Measurements from ENCODE around the gene RAB37.

Gene RAB37

GRCh38 chr17:74728702-74729075 lies 8.4 kb upstream of the RAB37 start:
- DNase-seq = no peak

DNA sequence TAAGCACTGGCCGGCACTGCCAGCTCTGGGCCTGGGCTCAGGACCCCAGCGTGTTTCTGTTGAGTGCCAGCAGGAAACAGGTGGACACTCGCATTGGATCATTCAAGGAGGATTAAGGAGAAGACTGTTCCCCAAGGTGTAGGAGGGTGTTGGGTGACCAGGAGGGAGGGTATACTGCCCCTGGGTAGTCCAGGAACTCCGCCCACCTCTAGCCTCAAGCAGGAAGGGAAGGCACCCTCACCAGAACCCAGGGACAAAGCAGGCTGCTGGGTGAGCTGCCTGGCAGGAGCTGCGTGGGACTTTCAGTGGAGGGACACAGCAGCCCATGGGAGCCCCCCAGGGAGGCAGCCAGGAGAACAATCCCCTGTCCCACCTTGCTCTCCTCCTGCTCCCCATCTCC lies 7.7 kb upstream of the RAB37 start:
- no peak for DNase-seq

DNA sequence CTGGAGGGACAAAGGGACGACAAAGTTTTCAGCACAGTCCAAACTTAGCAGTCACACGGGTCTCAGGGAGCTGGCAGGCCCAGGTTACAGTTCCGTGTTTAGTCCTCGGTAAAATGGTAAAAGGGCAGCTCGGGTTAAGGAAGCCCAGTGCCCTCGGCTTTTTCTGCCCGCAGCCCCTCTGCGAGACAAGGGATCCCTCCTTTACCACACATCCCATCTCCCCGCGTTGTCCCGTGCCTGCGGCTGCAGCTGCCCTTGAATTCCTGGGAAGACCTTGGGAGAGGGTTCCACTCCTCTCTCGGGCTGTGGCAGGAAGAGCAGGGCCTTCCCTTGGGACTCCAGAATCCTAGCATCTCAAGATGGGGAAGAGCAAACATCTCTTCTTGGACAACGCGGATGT lies 7.2 kb upstream of the RAB37 start:
- no peak for DNase-seq

DNA sequence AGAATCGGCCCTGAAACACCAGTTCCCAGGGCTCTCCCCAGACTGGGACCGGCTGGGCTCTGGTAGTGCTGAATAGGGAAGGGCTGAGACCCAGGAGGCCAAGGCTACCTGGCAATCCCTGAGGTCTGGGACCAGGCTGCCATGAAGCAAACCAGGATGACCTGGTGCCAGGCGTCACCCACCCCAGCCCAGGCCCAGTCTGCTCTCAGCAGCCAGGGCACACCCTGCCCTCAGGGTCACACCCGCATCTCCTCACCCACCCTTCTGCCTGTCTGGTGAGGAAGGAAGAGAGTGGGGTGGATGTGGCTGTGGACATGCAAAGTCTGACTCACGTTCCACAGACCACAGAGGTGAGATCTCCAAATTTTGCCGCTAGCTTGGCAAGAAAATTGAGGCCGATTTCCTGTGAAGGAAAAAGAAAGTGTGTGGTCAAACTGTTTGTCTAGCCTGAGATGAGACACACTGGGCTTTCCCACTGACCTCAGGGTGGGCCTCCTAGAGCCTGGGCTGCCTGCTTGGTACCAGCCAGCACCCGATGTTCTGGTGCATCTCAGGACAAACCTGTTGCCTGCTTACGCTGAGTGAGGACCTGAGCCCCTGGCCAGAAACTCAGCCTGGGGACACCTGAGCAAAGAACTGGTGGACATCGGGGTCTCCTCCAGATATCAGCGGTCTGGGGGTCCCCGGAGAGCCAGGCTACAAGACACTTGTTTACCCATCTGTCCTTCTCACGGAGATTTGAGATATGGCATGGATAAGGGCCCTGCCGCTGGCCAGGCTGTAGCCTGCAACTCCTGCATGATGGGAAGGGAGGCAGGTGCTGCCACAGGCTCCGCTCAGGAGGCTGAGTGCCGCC lies 6.3 kb upstream of the RAB37 start:
- DNase-seq = no peak

GRCh38 chr17:74731347-74731605 lies 5.8 kb upstream of the RAB37 start:
- DNase-seq = no peak

DNA sequence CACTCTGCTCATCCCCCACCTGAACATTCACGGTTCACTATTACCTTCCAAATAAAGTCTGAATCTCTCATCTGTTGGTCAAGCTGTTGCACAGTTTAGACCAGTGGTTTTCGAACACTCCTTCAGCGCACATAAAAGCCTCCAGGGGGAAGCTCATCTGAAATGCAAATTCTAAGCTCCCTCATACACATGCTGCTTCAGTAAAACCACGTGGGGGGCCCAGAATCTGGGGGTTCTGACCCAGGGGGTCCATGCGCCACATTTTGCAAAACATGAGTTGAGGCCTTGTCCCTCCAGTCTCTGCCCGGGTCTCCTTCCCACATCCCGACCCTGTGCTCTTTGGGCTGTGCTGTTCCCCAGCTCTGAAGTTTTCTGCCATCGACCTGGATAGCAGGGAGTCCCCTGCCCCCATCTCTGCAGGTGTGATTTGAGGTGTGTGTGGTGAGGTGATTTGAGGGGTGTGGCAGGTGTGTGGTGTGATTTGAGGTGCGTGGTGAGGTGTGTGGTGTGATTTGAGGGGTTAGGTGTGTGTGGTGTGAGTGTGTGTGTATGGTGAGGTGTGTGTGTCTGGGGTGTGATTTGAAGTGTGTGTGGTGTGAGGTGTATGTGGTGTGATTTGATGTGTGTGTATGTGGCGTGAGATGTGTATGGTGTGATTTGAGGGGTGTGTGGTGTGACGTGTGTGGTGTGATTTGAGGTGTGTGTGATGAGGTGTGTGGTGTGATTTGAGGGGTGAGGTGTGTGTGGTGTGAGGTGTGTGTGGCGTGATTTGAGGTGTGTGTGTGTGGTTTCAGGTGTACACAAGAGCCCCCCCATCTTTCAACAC lies 4.8 kb upstream of the RAB37 start:
- DNase-seq = no peak

DNA sequence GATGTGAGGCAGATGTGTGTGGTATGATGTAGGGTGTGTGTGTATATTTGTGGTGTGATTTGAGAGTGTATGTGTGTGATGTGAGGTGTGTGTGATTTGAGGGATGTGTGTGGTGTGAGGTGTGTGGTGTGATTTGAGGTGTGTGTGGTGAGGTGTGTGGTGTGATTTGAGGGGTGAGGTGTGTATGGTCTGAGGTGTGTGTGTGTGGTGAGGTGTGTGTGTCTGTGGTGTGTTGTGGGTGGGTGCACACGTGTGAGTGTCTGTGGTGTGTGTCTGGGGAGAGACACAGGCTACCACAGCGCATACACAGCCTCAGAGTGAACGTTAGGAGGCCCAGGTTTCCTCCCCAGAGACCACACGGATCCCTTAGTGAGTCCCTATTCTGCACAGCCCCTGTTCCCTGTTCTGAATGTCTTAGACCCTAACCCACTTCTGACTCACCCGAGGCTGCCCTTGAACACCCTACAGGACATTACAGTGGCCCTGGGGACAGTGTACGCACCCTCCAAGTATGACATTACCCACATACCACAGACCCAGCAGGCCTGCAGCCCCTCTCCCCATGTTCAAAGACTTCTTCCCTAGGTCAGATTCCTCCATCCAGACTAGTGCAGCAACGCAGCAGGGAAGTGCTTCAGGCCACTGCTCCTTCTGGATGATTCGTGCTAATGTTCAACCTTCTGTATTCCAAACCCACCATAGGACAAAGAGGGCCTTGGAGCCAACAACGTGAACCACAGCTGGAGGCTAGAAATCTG lies 3.5 kb upstream of the RAB37 start:
- no peak for DNase-seq

GRCh38 chr17:74734256-74734655 lies 2.8 kb upstream of the RAB37 start:
- no peak for DNase-seq

GRCh38 chr17:74737299-74738050 lies 419 bp downstream of the RAB37 start:
- DNase-seq = peak; percentile 35

- DNase-seq = no peak
Observed at GRCh38 chr17:74738051-74738996, 1.3 kb downstream of the RAB37 start.

- DNase-seq = no peak
Observed at GRCh38 chr17:74739227-74739831, 2.3 kb downstream of the RAB37 start.

GRCh38 chr17:74740173-74740572 lies 3.1 kb downstream of the RAB37 start:
- no peak for DNase-seq

GRCh38 chr17:74740641-74741387 lies 3.8 kb downstream of the RAB37 start:
- no peak for DNase-seq

DNA sequence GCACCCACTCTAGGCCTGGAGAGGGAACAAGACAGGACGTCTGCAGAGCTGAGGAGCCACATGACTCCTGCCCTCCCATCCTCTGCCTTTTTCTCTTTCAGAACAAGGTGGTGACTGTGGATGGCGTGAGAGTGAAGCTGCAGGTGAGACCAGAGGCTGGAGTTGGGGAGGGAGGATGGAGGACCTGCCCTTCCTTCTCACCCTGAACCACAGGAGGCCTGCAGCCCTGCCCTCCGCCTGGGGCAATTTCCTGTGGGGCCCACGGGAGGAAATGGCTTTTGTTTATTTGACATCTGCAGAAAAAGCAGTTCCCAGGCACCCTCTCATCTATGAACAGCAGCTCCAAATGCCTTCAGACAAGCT lies 5.1 kb downstream of the RAB37 start:
- peak; percentile 53 for DNase-seq

GRCh38 chr17:74742978-74743545 lies 6.0 kb downstream of the RAB37 start:
- DNase-seq = no peak

DNA sequence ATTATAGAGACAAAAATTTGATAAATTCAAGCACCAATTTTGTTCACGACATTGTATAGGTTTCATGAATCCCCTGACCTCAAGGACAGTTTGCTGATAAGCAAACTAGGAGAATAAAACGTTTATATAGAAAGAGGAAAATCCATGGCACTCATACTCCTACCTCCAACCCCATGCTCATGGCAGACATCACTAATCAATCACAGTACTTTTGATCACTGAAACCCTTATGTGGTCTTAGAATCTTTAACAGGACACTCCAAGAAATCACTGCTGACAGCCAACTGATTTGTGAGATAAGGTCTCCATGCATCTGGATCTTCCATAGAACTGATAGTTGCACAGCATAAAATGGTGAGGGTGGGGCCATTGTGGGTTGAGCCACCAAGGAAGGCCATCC lies 6.7 kb downstream of the RAB37 start:
- DNase-seq = no peak

DNA sequence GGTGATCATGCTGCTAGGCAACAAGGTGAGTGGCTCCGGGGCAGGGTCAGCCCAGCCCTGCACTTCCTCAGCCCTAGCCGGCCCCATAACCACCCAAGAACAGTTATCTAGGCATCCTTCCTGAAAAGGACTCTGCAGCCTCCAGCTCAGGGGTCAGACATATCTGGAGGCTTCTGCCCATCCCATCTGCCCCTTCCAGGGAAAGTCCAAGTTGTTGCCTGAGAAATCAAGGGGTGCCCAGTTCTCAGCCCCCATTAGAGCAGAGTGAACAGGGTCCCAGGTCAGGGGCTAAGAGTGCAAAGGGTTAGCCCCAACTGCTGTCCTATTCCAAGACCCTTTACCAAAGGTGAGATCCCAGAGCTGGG lies 7.3 kb downstream of the RAB37 start:
- DNase-seq = no peak

DNA sequence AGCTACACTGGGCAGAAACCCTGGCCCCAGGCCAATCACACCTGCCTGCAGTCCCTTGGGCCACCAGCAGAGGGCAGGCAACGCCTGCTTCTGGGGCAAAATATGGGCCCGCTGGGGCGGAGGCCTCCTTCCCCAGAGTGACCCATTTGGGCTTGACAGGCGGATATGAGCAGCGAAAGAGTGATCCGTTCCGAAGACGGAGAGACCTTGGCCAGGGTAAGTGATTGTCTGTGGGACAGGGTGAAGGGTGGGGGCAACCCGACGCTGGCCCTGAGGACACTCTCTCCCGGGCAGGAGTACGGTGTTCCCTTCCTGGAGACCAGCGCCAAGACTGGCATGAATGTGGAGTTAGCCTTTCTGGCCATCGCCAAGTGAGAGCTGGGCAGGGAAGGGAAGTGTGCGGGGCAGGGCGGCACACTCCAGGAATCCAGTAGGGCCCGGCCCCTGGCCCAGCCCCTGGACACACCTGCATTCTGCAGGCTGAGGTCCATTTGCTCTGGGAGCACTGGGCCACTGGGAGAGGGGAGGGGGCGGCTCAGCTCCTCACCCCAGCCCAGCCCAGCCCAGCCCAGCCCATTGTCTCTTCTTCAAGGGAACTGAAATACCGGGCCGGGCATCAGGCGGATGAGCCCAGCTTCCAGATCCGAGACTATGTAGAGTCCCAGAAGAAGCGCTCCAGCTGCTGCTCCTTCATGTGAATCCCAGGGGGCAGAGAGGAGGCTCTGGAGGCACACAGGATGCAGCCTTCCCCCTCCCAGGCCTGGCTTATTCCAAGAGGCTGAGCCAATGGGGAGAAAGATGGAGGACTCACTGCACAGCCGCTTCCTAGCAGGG lies 7.9 kb downstream of the RAB37 start:
- peak; percentile 66 for DNase-seq

- DNase-seq = no peak
Observed at GRCh38 chr17:74745548-74746177, 8.6 kb downstream of the RAB37 start.

All from EL (cell line).